ENCODE data around the gene SSH3. TPM values are rescaled to one million over a fixed set of nuclear protein-coding genes. Genes with fewer than 3 reads are reported as not detected.
"Not testable (repeated sequence)": the region's sequence is repeated elsewhere in the genome, so short reads cannot be mapped to it uniquely, and the experiment has no call there.

The SSH3 gene
- total RNA-seq, 4 donors from 2014 or later, result 55.9 to 128 (median 99.9) TPM

DNA sequence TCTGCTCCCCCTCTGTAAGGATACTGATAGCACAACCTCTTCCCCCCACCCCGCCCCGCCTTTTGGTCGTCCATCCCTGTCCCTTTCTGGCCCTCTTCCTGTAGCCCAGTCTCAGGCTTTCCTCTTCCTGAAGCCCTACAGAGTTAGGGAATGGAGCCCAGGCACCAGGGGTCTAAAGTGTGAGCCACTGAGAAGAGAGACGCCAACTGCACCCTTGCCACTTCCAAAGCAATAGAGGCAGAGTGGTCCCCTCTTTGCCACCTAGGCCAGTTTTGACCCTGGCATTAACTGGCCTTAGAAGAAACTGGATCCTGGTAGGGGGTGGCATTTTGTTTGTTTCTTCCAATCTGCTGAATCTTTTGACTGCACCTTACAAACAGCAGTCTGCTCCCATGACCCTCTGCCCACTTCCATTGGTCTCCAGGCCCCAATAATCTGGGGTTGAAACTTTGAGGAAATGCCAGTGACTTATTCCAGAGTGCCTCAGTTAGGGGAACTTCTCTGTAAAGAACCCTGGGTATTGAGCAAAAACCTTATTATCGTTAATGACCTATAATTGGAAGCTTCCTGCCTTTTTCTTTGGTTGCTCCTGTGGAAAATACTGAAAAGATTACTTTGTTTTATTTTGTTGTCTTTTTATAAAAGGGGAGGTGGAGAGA lies 46.7 kb upstream of the SSH3 start:
- Histone ChIP-seq H3K4me3 (no peak overlapping the region), H3K27me3 (no peaks in the 10 kb centered on the region), H3K36me3 (peaks cover 0 to 61% (median 9%) of the 10 kb centered on the region in 3 donors), H3K4me1 (peaks cover 0 to 5% (median 2%) of the 10 kb centered on the region in 4 donors), H3K9me3 (no peaks in the 10 kb centered on the region), H3K27ac (no peak overlapping the region)
- no peak for TF ChIP-seq POLR2A (IDR thresholded peaks at IDR 0.05)
- TF ChIP-seq, protein P1, sequence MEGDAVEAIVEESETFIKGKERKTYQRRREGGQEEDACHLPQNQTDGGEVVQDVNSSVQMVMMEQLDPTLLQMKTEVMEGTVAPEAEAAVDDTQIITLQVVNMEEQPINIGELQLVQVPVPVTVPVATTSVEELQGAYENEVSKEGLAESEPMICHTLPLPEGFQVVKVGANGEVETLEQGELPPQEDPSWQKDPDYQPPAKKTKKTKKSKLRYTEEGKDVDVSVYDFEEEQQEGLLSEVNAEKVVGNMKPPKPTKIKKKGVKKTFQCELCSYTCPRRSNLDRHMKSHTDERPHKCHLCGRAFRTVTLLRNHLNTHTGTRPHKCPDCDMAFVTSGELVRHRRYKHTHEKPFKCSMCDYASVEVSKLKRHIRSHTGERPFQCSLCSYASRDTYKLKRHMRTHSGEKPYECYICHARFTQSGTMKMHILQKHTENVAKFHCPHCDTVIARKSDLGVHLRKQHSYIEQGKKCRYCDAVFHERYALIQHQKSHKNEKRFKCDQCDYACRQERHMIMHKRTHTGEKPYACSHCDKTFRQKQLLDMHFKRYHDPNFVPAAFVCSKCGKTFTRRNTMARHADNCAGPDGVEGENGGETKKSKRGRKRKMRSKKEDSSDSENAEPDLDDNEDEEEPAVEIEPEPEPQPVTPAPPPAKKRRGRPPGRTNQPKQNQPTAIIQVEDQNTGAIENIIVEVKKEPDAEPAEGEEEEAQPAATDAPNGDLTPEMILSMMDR (IDR thresholded peaks at IDR 0.05), result no peak
- no peak for DNase-seq

DNA sequence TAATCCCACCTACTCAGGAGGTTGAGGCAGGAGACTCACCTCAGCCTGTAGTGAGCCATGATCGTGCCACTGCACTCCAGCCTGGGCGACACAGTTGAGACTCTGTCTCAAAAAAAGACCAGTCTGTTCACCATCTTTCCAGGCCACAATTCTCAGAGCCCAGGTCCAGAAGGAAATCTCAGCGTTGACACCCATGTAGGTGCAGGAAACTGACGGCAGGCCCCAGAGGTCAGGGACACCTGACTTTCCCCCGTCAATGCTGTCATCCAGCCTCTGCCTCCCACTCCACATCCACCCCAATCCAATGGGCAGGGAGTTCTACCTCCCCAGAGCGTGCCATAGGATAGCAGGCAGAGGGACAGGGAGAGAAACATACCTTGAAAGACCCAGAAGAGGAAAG lies 42.9 kb upstream of the SSH3 start:
- peaks cover 0 to 23% (median 10%) of the 10 kb centered on the region in 4 donors for H3K4me1 ChIP-seq
- no peaks in the 10 kb centered on the region for H3K9me3 ChIP-seq
- no peak overlapping the region for H3K4me3 ChIP-seq
- no peak overlapping the region for H3K27ac ChIP-seq
- H3K27me3 ChIP-seq, result no peaks in the 10 kb centered on the region
- TF ChIP-seq POLR2A (IDR thresholded peaks at IDR 0.05), result no peak
- TF ChIP-seq, protein P1 (IDR thresholded peaks at IDR 0.05), result no peak
- no peak for DNase-seq
- peaks cover 0 to 23% (median 0%) of the 10 kb centered on the region in 3 donors for H3K36me3 ChIP-seq

GRCh38 chr11:67260885-67261639 lies 42.3 kb upstream of the SSH3 start:
- not testable (repeated sequence) for H3K27ac ChIP-seq, H3K27me3 ChIP-seq, H3K9me3 ChIP-seq
- peak overlapping the region; percentile 6 to 38 (median 28) for H3K4me3 ChIP-seq
- H3K36me3 ChIP-seq, result peaks cover 0 to 17% (median 0%) of the 10 kb centered on the region in 3 donors
- peak in 2 of 3 donors; percentile 74 to 77 for DNase-seq
- peaks cover 0 to 28% (median 16%) of the 10 kb centered on the region in 4 donors for H3K4me1 ChIP-seq

GRCh38 chr11:67261640-67261945 lies 41.7 kb upstream of the SSH3 start:
- H3K4me1 ChIP-seq, result peaks cover 0 to 29% (median 16%) of the 10 kb centered on the region in 4 donors
- peak overlapping the region; percentile 6 to 38 (median 28) for H3K4me3 ChIP-seq
- H3K9me3 ChIP-seq, result no peaks in the 10 kb centered on the region
- H3K27ac ChIP-seq, result no peak overlapping the region
- no peaks in the 10 kb centered on the region for H3K27me3 ChIP-seq
- DNase-seq, result peak in 1 of 3 donors; percentile 48
- TF ChIP-seq, protein P1 (IDR thresholded peaks at IDR 0.05), result no peak
- no peak for TF ChIP-seq POLR2A (IDR thresholded peaks at IDR 0.05)
- peaks cover 0 to 11% (median 0%) of the 10 kb centered on the region in 3 donors for H3K36me3 ChIP-seq

GRCh38 chr11:67261946-67262681 lies 41.2 kb upstream of the SSH3 start:
- Histone ChIP-seq H3K9me3 (no peaks in the 10 kb centered on the region), H3K27ac (peak overlapping the region in 1 of 4 donors; percentile 55), H3K4me3 (no peak overlapping the region), H3K27me3 (no peaks in the 10 kb centered on the region), H3K4me1 (peaks cover 0 to 29% (median 16%) of the 10 kb centered on the region in 4 donors), H3K36me3 (peaks cover 0 to 7% (median 0%) of the 10 kb centered on the region in 3 donors)
- DNase-seq, result peak in 2 of 3 donors; percentile 46 to 53
- TF ChIP-seq, protein P1 (IDR thresholded peaks at IDR 0.05), result no peak
- no peak for TF ChIP-seq POLR2A (IDR thresholded peaks at IDR 0.05)
